ENCODE data around the gene THRAP3.
"Not testable (repeated sequence)": the region's sequence is repeated elsewhere in the genome, so short reads cannot be mapped to it uniquely, and the experiment has no call there.

The THRAP3 gene

DNA sequence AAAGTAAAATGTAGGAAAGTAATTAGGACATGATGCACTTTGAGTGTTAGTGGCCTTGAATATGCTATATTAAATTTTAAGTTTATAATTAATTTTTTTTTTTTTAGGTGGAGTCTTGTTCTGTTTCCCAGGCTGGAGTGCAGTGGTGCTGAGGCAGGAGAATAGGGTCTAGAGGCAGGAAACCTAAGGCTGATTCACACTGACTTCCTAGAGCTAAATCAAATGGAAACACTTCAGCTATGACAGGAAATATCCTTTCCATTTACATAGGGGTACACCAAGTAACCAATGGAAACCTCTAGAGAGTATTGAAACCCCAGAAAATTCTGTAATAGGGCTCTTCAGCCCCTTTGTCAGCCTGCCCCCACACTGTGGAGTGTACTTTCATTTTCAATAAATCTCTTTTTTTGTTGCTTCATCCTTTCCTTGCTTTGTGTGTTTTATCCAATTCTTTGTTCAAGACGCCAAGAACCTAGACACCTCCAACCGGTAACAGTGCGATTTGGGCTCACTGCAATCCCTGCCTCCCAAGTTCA lies 17.9 kb upstream of the THRAP3 start:
- no peak for DNase-seq

GRCh38 chr1:36207339-36207738 lies 16.9 kb upstream of the THRAP3 start:
- peak in 1 of 2 experiments; percentile 25 for DNase-seq

DNA sequence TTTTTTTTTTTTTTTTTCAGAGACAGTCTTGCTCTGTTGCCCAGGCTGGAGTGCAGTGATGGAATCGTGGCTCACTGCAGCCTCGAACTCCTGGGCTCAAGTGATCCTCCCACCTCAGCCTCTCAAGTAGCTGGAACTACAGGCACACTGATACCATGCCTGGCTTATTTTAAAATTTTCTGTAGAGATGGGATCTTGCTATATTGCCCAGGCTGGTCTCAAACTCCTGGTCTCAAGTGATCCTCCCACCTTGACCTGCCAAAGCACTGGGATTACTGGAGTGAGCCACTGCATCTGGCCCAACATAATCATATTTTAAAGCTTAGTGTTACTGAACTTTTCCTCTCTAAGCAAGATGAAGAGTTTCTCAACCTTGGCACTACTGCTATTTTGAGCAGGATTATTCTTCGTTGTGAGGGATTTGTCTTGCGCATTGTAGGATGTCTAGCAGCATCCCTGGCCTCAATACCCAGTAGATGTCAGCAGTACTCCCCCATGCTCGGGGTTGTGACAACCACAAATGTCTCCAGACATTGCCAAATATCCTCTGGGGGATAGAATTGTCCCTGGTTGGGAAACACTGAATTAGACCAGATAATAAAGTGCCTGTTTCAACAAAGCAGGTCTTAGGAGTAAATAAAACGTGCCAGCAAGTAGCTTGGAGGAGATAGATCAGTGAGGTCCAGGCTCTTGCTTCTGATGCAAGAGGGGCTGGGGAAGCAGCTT lies 15.1 kb upstream of the THRAP3 start:
- no peak for DNase-seq

- DNase-seq = no peak
Measured at GRCh38 chr1:36211307-36211706, 12.9 kb upstream of the THRAP3 start.

DNA sequence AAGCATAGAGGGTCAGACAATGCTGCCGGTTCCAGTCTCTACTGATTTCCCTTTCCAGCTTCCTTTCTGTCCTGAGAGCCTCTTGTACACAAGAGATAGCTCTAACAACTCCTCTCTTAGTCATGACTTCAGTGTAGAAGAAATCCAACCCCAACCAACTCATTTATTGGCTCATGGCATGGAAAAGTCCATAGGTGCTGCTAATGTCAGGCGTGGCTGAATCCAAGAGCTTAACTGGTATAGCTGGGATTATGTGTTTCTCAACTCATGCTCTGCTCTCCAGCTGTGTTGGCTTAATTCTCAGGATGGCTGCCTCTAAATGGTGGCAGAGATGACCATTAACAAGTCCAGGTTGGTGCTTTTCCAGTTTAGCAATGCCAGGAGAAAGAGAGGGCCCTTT lies 12.4 kb upstream of the THRAP3 start:
- no peak for DNase-seq

DNA sequence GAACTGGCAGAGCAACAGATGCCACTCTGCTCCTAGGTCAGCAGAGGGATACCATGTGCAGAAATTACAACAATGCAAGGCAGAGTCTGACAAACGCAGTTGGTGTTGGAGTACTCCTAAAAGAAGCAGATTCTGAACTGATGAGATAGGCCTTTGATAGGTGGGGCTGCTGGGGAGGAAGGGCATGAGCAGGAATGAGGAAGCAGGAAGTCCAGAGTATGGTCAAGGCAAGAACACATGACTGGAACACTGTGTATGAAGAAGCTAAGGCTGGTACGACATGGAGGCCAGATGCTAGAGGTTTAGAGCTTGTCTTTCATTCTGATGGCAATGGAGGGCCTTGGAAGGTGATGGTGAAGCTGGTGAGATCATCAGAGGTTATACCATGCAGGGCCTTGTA lies 11.5 kb upstream of the THRAP3 start:
- no peak for DNase-seq

GRCh38 chr1:36217670-36218069 lies 6.6 kb upstream of the THRAP3 start:
- DNase-seq = peak in 1 of 2 experiments; percentile 36

- not testable (repeated sequence) for DNase-seq
Measured at GRCh38 chr1:36221901-36222300, 2.3 kb upstream of the THRAP3 start.

DNA sequence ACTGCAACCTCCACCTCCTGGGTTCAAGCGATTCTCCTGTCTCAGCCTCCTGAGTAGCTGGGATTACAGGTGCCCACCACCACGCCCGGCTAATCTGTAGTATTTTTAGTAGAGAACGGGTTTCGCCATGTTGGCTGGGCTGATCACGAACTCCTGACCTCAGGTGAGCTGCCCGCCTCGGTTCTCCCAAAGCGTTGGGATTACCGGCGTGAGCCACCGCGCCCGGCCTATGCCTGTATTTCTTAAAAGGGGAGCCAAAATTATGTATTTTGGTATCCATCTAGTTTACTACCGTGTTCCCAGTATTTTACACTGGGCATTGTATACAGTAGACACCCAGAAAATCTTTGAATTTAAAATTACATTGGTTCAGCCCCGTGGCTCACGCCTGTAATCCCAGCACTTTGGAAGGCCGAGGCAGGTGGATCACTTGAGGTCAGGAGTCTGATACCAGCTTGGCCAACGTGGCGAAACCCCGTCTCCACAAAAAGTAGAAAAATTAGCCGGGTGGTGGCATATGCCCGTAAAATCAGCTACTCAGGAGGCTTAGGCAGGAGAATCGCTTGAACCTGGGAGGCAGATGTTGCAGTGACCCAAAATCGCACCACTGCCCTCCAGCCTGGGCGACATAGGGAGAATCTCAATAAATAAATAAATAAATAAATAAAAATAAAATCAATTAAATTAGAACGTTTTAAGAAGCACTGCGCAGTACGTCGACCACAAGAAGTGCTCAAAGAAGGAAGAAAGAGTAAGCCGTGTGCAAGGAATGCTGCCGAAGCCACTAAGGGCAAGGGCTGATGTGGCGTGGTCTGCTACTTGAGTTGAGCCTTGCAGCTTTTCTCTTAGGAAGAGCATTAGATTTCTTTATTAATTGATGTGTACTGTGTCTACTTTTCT lies 1.5 kb upstream of the THRAP3 start:
- DNase-seq = no peak

- peak in 1 of 2 experiments; percentile 50 for DNase-seq
Measured at GRCh38 chr1:36223381-36223995, 755 bp upstream of the THRAP3 start.

GRCh38 chr1:36224537-36225282 lies 467 bp downstream of the THRAP3 start:
- peak; percentile 97 to 98 for DNase-seq

DNA sequence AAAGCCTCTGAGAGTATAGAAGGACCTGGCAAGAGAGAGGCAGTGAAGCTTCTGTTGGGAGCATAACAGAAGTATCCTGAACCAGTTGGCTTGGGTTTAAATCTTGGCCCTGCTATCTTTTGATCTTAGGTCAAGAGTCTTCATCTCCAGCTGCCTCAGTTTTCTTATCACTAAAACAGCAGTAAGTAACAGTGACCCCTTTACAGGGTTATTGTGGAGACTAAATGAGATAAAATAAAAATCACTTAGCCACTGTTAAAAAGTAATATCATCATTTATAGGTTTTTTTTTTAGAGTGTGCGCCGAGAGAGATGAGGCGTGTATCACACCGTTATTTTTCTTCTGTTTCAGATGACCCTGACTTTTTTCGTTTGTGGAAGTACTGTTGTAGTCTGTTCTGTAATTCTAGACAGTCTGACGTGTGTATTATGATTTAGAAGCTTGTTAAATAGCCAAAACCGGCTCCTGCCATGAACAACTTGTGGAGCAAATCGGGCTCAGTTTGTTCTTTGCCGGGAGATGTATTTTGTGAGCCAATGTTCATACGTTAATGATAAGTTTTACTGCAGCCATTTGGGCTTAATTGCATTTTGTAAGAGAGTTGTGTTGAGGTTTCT lies 1.1 kb downstream of the THRAP3 start:
- no peak for DNase-seq

- not testable (repeated sequence) for DNase-seq
Measured at GRCh38 chr1:36230279-36230678, 6.0 kb downstream of the THRAP3 start.

DNA sequence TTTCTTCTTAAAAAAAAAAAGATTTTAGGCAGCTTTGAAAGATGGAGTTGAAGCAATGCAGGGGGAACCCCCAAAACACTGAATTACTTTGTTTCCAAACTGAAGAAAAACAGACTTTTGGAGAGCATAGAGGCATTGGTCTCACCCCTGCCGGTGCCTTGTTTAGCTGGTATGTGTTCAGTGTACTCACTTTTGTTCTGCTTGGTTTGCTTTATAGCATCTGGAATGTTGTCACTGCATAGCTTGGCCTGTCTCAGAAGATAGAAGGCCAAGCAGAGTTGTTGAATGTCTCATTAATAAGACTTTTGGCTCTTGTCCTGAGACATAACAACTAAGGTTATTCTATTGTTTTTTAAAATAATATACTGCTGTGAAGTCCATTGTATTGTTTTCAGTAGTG lies 6.9 kb downstream of the THRAP3 start:
- DNase-seq = no peak

- no peak for DNase-seq
Measured at GRCh38 chr1:36232212-36233095, 8.2 kb downstream of the THRAP3 start.

DNA sequence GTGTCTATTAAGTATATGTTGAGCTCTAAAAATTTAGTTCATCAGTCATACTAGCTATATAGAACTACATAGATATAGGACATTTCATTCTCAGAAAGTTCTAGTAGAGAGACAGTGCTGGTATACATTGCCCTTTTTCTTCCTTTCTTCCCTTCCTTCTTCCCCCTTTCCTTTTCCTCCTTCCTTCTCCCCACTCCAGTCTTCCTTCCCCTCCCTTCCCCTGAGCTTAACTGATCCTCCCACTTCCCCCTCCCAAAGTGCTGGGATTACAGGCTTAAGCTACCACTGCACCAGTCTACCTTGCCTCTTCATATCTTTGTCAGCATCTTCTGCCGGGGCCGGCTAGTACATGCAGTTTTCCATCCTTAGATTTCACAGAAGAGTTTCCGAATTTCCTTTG lies 12.1 kb downstream of the THRAP3 start:
- no peak for DNase-seq

GRCh38 chr1:36238433-36238832 lies 14.2 kb downstream of the THRAP3 start:
- no peak for DNase-seq

GRCh38 chr1:36239941-36240637 lies 15.8 kb downstream of the THRAP3 start:
- no peak for DNase-seq

- no peak for DNase-seq
Measured at GRCh38 chr1:36247538-36247937, 23.3 kb downstream of the THRAP3 start.

DNA sequence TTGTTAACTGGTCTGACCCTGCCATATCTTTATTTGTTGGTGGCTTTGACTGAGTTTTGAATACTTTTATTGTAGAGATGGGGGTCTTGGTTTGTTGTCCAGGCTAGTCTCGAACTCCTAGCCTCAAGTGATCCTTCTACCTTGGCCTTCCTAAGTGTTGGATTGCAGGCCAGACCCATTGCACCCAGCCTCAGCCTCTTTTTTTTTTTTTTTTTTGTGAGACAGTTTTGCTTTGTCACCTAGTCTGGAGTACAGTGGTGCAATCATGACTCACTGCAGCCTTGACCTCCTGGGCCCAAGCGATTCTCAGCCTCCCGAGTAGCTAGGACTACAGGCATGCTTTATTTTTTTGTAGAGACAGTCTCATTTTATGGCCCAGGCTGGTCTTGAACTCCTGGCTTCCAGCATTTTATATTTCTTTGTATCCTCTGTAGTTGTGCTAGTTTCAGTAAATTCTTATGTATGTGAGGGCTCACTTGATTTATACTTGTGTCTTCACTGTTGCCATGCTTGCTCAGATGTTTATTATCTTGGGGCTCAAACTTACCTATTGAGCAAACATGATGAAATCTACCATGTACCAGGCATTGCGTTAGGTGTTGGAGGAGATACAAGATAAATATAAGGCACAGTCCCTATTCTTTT lies 24.1 kb downstream of the THRAP3 start:
- no peak for DNase-seq
